HG03575 (cell line): ENCODE measurements around the gene C20orf141.
"Not testable (repeated sequence)": the region's sequence is repeated elsewhere in the genome, so short reads cannot be mapped to it uniquely, and the experiment has no call there.

Source experiments
- ATAC-seq: cut with Tn5 transposase; IDR thresholded peaks from one replicate; pipeline ENCODE4 v1.9.1; 2021; ENCODE audit not compliant: unreplicated experiment, insufficient number of reproducible peaks, low FRiP score; ENCODE audit errors: extremely low read depth

The C20orf141 gene

GRCh38 chr20:2817341-2817726 is 2.5 kb downstream of the C20orf141 start:
- no peak for ATAC-seq

- no peak for ATAC-seq
Measured at GRCh38 chr20:2817891-2818595, 3.3 kb downstream of the C20orf141 start.

GRCh38 chr20:2820084-2820895 is 5.5 kb downstream of the C20orf141 start:
- no peak for ATAC-seq

- no peak for ATAC-seq
Measured at GRCh38 chr20:2820896-2821869, 6.4 kb downstream of the C20orf141 start.

GRCh38 chr20:2822073-2822472 is 7.3 kb downstream of the C20orf141 start:
- ATAC-seq, result no peak

- no peak for ATAC-seq
Measured at GRCh38 chr20:2825761-2826160, 11.0 kb downstream of the C20orf141 start.

- ATAC-seq, result no peak
Measured at GRCh38 chr20:2826655-2827054, 11.9 kb downstream of the C20orf141 start.

GRCh38 chr20:2829376-2829775 is 14.6 kb downstream of the C20orf141 start:
- ATAC-seq, result no peak

- ATAC-seq, result not testable (repeated sequence)
Measured at GRCh38 chr20:2831206-2831605, 16.4 kb downstream of the C20orf141 start.

GRCh38 chr20:2833761-2834160 is 19.0 kb downstream of the C20orf141 start:
- ATAC-seq, result no peak

- ATAC-seq, result no peak
Measured at GRCh38 chr20:2834401-2835110, 19.8 kb downstream of the C20orf141 start.

- ATAC-seq, result no peak
Measured at GRCh38 chr20:2835331-2835796, 20.6 kb downstream of the C20orf141 start.

- no peak for ATAC-seq
Measured at GRCh38 chr20:2836035-2836434, 21.2 kb downstream of the C20orf141 start.

- ATAC-seq, result no peak
Measured at GRCh38 chr20:2837221-2837960, 22.6 kb downstream of the C20orf141 start.

- no peak for ATAC-seq
Measured at GRCh38 chr20:2838170-2838797, 23.5 kb downstream of the C20orf141 start.

GRCh38 chr20:2838847-2839671 is 24.3 kb downstream of the C20orf141 start:
- no peak for ATAC-seq

- no peak for ATAC-seq
Measured at GRCh38 chr20:2839732-2840137, 24.9 kb downstream of the C20orf141 start.
